HepG2 (cell line): ENCODE measurements around the gene GRM4. TPM values are rescaled to one million over a fixed set of nuclear protein-coding genes. Genes with fewer than 3 reads are reported as not detected.

ENCODE experiments used
- HCFC1 ChIP-seq: fragments of 150-350 bp; IDR thresholded peaks from 2 replicates; pipeline ENCODE4 v1.6.1; 2014; ENCODE audit warnings: low read depth, low read length
- IRF2 ChIP-seq: IDR thresholded peaks from 2 replicates; pipeline ENCODE4 v1.6.1; 2018; ENCODE audit warnings: missing genetic modification reagents, missing compliant biosample characterization
- ISX ChIP-seq: sonication (generic); formaldehyde crosslinking; conservative IDR thresholded peaks from 2 replicates; pipeline ENCODE4 v1.5.0; 2020; ENCODE audit warnings: missing genetic modification reagents
- JUND ChIP-seq: sonication (generic); formaldehyde crosslinking; IDR thresholded peaks from 2 replicates; pipeline ENCODE4 v1.8.0; 2022; ENCODE audit warnings: mild to moderate bottlenecking, missing genetic modification reagents
- KAT7 ChIP-seq: IDR thresholded peaks from 2 replicates; pipeline ENCODE4 v1.6.1; 2018; ENCODE audit warnings: borderline replicate concordance, missing compliant biosample characterization
- KDM5B ChIP-seq: sonication (generic); formaldehyde crosslinking; IDR thresholded peaks from 2 replicates; pipeline ENCODE4 v1.4.0; 2020; ENCODE audit warnings: missing genetic modification reagents, mild to moderate bottlenecking, borderline replicate concordance
- MTA3 ChIP-seq: sonication (generic); formaldehyde crosslinking; IDR thresholded peaks from 2 replicates; pipeline ENCODE4 v1.4.0; 2020; ENCODE audit warnings: missing genetic modification reagents
- MTF2 ChIP-seq: sonication (generic); formaldehyde crosslinking; IDR thresholded peaks from 2 replicates; pipeline ENCODE4 v1.5.0; 2020; ENCODE audit warnings: missing genetic modification reagents, borderline replicate concordance
- MXD4 ChIP-seq: IDR thresholded peaks from 2 replicates; pipeline ENCODE4 v1.6.1; 2016; ENCODE audit warnings: mild to moderate bottlenecking, missing biosample characterization, missing genetic modification reagents
- NFYB ChIP-seq: sonication (generic); formaldehyde crosslinking; IDR thresholded peaks from 2 replicates; pipeline ENCODE4 v1.4.0; 2020; ENCODE audit warnings: missing genetic modification reagents
- PRPF4 ChIP-seq: fragments of 200-400 bp; formaldehyde crosslinking; IDR thresholded peaks from 2 replicates; pipeline ENCODE4 v1.6.1; 2016; ENCODE audit warnings: low read length, low read depth; ENCODE audit not compliant: poor library complexity, severe bottlenecking
- RFXANK ChIP-seq: IDR thresholded peaks from 2 replicates; pipeline ENCODE4 v1.6.1; 2016
- SETDB1 ChIP-seq: sonication (generic); formaldehyde crosslinking; IDR thresholded peaks from 2 replicates; pipeline ENCODE4 v1.5.1; 2020; ENCODE audit warnings: missing genetic modification reagents, mild to moderate bottlenecking, borderline replicate concordance
- TAF15 ChIP-seq: fragments of 200-400 bp; formaldehyde crosslinking; IDR thresholded peaks from one replicate; pipeline ENCODE4 v1.6.1; 2018; ENCODE audit warnings: mild to moderate bottlenecking, low read depth, low read length; ENCODE audit not compliant: poor library complexity, severe bottlenecking
- TOE1 ChIP-seq: sonication (generic); formaldehyde crosslinking; IDR thresholded peaks from 2 replicates; pipeline ENCODE4 v1.4.0; 2020; ENCODE audit warnings: mild to moderate bottlenecking, missing genetic modification reagents
- ZNF337 ChIP-seq: sonication (generic); formaldehyde crosslinking; IDR thresholded peaks from 2 replicates; pipeline ENCODE4 v1.5.1; 2020; ENCODE audit warnings: missing genetic modification reagents, low read depth, mild to moderate bottlenecking, borderline replicate concordance
- ZNF383 ChIP-seq: sonication (generic); formaldehyde crosslinking; IDR thresholded peaks from 2 replicates; pipeline ENCODE4 v1.4.0; 2020; ENCODE audit warnings: missing genetic modification reagents, mild to moderate bottlenecking, borderline replicate concordance
- ZNF501 ChIP-seq: sonication (generic); formaldehyde crosslinking; IDR thresholded peaks from 2 replicates; pipeline ENCODE4 v1.5.1; 2020; ENCODE audit warnings: mild to moderate bottlenecking, moderate library complexity, missing genetic modification reagents
- ZNF605 ChIP-seq: sonication (generic); formaldehyde crosslinking; IDR thresholded peaks from 2 replicates; pipeline ENCODE4 v1.8.0; 2022; ENCODE audit warnings: mild to moderate bottlenecking, missing genetic modification reagents
- ZNF619 ChIP-seq: sonication (generic); formaldehyde crosslinking; IDR thresholded peaks from 2 replicates; pipeline ENCODE4 v1.4.0; 2020; ENCODE audit warnings: mild to moderate bottlenecking, missing genetic modification reagents
- ZNF660 ChIP-seq: sonication (generic); formaldehyde crosslinking; IDR thresholded peaks from 2 replicates; pipeline ENCODE4 v1.5.1; 2020; ENCODE audit warnings: mild to moderate bottlenecking, low read depth, missing genetic modification reagents, borderline replicate concordance
- ZSCAN29 ChIP-seq: sonication (generic); formaldehyde crosslinking; conservative IDR thresholded peaks from 2 replicates; pipeline ENCODE4 v1.4.0; 2020; ENCODE audit warnings: mild to moderate bottlenecking, missing genetic modification reagents
- polyA plus RNA-seq, 8 experiments: library from polyadenylated mRNA; depleted of rRNA in 3 of 8; stranded (reverse) in 7 of 8; unstranded in 1 of 8; fragments of >200 nt; fragmentation: Illumina TruSeq in 4 of 8; extraction: Trizol in 4 of 8; gene quantifications; 2 replicates each; pipeline versions ENCODE4 v1.2.1 to v1.2.3, GENCODE V29; 2011 to 2016; ENCODE audit warnings: low read depth in 4 of 8, missing spikeins in 1 of 8, mixed read lengths in 1 of 8; ENCODE audit not compliant: insufficient read depth in 1 of 8
- total RNA-seq, 5 experiments: library from RNA; depleted of rRNA; stranded (reverse); fragments of >200 nt; fragmentation: Illumina TruSeq; extraction: Trizol; gene quantifications; 2 replicates each; pipeline ENCODE4 v1.2.3, GENCODE V29; 2016; ENCODE audit warnings: low read depth in 1 of 5
- TF ChIP-seq, protein P1 (sequence below): sonication (generic); formaldehyde crosslinking; IDR thresholded peaks from 2 replicates; pipeline ENCODE4 v1.9.0; 2022; ENCODE audit warnings: low read depth, missing genetic modification reagents
- TF ChIP-seq, protein P2 (sequence below): sonication (generic); formaldehyde crosslinking; IDR thresholded peaks from 2 replicates; pipeline ENCODE4 v1.5.0; 2020; ENCODE audit warnings: missing genetic modification reagents
- TF ChIP-seq, protein P3 (sequence below): sonication (generic); formaldehyde crosslinking; IDR thresholded peaks from 2 replicates; pipeline ENCODE4 v1.5.0; 2020; ENCODE audit warnings: missing genetic modification reagents
- TF ChIP-seq, protein P4 (sequence below): sonication (generic); formaldehyde crosslinking; IDR thresholded peaks from 2 replicates; pipeline ENCODE4; 2020; ENCODE audit warnings: missing genetic modification reagents, mild to moderate bottlenecking, borderline replicate concordance

The GRM4 gene
- total and polyA plus RNA-seq, 2 of the 13 experiments (the other 11 are each of a cell fraction or from before 2014, with no cell fraction given) = not detected

DNA sequence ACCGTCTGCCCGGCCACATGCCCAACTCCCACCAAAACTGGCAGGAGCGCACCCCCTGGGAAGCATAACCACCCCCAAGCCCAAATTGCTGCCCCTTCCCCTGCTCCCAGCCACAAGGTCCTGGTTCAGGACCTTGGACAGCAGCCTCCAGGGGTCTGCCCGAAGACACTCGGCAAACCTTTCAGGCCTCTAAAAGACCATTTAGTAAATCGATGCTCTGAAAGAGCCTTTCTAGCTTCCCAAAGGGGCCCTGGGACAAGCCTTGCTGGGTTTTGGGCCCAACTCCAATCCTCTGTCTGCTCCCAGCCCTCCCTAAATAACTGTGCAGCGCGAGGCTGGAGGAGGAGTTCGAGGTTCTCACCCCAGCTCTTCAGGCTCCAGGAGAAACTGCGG is 30.5 kb downstream of the GRM4 start (continued):
- TF ChIP-seq ZNF660 (0 out of 2 replicates have a peak, but pooled peaks have one; percentile 40), ISX (CRISPR knock-in tag) (0 out of 2 replicates have a peak, but pooled peaks have one; percentile 54), ZNF501 (CRISPR knock-in tag) (0 out of 2 replicates have a peak, but pooled peaks have one; percentile 36), NFYB (CRISPR knock-in tag) (no peak), SETDB1 (CRISPR knock-in tag) (no peak), KDM5B (CRISPR knock-in tag) (no peak), RFXANK (CRISPR knock-in tag) (no peak), ZNF619 (no peak), MXD4 (CRISPR knock-in tag) (0 out of 2 replicates have a peak, but pooled peaks have one; percentile 33), TAF15 (no peak), ZNF383 (CRISPR knock-in tag) (no peak), KAT7 (CRISPR knock-in tag) (no peak), MTA3 (no peak), ZNF337 (CRISPR knock-in tag) (no peak), JUND (CRISPR knock-in tag) (no peak), TOE1 (CRISPR knock-in tag) (no peak), PRPF4 (no peak), ZNF605 (CRISPR knock-in tag) (peak; percentile 44; the same call in 1 of the 2 replicates), IRF2 (CRISPR knock-in tag) (no peak), ZSCAN29 (CRISPR knock-in tag) (no peak), MTF2 (CRISPR knock-in tag) (no peak), HCFC1 (no peak)
- TF ChIP-seq, protein P1, sequence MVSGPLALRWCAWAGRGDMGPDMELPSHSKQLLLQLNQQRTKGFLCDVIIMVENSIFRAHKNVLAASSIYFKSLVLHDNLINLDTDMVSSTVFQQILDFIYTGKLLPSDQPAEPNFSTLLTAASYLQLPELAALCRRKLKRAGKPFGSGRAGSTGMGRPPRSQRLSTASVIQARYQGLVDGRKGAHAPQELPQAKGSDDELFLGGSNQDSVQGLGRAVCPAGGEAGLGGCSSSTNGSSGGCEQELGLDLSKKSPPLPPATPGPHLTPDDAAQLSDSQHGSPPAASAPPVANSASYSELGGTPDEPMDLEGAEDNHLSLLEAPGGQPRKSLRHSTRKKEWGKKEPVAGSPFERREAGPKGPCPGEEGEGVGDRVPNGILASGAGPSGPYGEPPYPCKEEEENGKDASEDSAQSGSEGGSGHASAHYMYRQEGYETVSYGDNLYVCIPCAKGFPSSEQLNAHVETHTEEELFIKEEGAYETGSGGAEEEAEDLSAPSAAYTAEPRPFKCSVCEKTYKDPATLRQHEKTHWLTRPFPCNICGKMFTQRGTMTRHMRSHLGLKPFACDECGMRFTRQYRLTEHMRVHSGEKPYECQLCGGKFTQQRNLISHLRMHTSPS (CRISPR knock-in tag) = no peak
- TF ChIP-seq, protein P2, sequence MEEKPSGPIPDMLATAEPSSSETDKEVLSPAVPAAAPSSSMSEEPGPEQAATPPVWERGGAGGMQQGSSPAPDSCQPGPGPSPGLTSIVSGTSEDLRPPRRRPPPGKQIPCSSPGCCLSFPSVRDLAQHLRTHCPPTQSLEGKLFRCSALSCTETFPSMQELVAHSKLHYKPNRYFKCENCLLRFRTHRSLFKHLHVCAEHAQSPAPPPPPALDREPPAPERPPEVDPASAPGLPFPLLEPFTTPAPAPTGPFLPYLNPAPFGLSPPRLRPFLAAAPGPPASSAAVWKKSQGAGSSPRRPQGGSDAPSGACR (CRISPR knock-in tag) = no peak
- TF ChIP-seq, protein P3, sequence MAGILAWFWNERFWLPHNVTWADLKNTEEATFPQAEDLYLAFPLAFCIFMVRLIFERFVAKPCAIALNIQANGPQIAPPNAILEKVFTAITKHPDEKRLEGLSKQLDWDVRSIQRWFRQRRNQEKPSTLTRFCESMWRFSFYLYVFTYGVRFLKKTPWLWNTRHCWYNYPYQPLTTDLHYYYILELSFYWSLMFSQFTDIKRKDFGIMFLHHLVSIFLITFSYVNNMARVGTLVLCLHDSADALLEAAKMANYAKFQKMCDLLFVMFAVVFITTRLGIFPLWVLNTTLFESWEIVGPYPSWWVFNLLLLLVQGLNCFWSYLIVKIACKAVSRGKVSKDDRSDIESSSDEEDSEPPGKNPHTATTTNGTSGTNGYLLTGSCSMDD (CRISPR knock-in tag) = no peak
- TF ChIP-seq, protein P4, sequence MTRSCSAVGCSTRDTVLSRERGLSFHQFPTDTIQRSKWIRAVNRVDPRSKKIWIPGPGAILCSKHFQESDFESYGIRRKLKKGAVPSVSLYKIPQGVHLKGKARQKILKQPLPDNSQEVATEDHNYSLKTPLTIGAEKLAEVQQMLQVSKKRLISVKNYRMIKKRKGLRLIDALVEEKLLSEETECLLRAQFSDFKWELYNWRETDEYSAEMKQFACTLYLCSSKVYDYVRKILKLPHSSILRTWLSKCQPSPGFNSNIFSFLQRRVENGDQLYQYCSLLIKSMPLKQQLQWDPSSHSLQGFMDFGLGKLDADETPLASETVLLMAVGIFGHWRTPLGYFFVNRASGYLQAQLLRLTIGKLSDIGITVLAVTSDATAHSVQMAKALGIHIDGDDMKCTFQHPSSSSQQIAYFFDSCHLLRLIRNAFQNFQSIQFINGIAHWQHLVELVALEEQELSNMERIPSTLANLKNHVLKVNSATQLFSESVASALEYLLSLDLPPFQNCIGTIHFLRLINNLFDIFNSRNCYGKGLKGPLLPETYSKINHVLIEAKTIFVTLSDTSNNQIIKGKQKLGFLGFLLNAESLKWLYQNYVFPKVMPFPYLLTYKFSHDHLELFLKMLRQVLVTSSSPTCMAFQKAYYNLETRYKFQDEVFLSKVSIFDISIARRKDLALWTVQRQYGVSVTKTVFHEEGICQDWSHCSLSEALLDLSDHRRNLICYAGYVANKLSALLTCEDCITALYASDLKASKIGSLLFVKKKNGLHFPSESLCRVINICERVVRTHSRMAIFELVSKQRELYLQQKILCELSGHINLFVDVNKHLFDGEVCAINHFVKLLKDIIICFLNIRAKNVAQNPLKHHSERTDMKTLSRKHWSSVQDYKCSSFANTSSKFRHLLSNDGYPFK (CRISPR knock-in tag) = no peak
